Fibroblast of villous mesenchyme (primary cell): ENCODE data around the gene ATP6V0C. TPM values are rescaled to one million over a fixed set of nuclear protein-coding genes. Genes with fewer than 3 reads are reported as not detected.

ENCODE experiments used
- DNase-seq: peaks from one replicate; pipeline ENCODE4 v3.0.0-alpha.2; 2010; ENCODE audit warnings: low read depth
- H3K4me3 ChIP-seq: 2 replicates; pipeline ENCODE4 v1.5.1; 2011; ENCODE audit warnings: low read depth, mild to moderate bottlenecking, low read length
- CTCF ChIP-seq: IDR thresholded peaks from 2 replicates; pipeline ENCODE4 v1.5.1; 2012; ENCODE audit warnings: low read depth, mild to moderate bottlenecking, low read length; ENCODE audit not compliant: insufficient read depth
- total RNA-seq: library from RNA; depleted of rRNA; stranded (reverse); fragments of >200 nt; gene quantifications from 2 replicates; pipeline ENCODE4 v1.2.3, GENCODE V29; 2012

Gene ATP6V0C
- total RNA-seq, 1 donor: 23.3 TPM

GRCh38 chr16:2512735-2513404 is 882 bp upstream of the ATP6V0C start:
- peak overlapping the region; percentile 96 for H3K4me3 ChIP-seq
- DNase-seq: no peak
- no peak for TF ChIP-seq CTCF

- TF ChIP-seq CTCF: no peak
- DNase-seq: peak; percentile 32
Observed at GRCh38 chr16:2514333-2515179, 804 bp downstream of the ATP6V0C start.

GRCh38 chr16:2515180-2515851 is 1.6 kb downstream of the ATP6V0C start:
- no peak for DNase-seq
- TF ChIP-seq CTCF: no peak
- peak overlapping the region; percentile 96 for H3K4me3 ChIP-seq

More at GRCh38 chr16:2514333-2515179, 804 bp downstream of the ATP6V0C start:
- H3K4me3 ChIP-seq: peak overlapping the region; percentile 96

GRCh38 chr16:2516391-2517240 is 2.9 kb downstream of the ATP6V0C start:
- DNase-seq: no peak
- peak overlapping the region; percentile 3 for H3K4me3 ChIP-seq
- TF ChIP-seq CTCF: no peak

- DNase-seq: no peak
- no peak overlapping the region for H3K4me3 ChIP-seq
- no peak for TF ChIP-seq CTCF
Observed at GRCh38 chr16:2517954-2518605, 4.3 kb downstream of the ATP6V0C start.
